ENCODE results near the gene COPS8.

Gene COPS8

GRCh38 chr2:237097911-237098702, 12.4 kb downstream of the COPS8 start:
- no peak for DNase-seq (ENCODE audit: low read depth)

GRCh38 chr2:237099804-237100203, 14.1 kb downstream of the COPS8 start:
- DNase-seq (ENCODE audit: low read depth), result no peak

- DNase-seq (ENCODE audit: low read depth), result no peak
Measured at GRCh38 chr2:237101118-237101979, 15.7 kb downstream of the COPS8 start.

- no peak for DNase-seq (ENCODE audit: low read depth)
Measured at GRCh38 chr2:237102428-237102827, 16.7 kb downstream of the COPS8 start.

GRCh38 chr2:237109421-237109934, 23.8 kb downstream of the COPS8 start:
- no peak for DNase-seq (ENCODE audit: low read depth)

- no peak for DNase-seq (ENCODE audit: low read depth)
Measured at GRCh38 chr2:237113026-237113795, 27.5 kb downstream of the COPS8 start.

GRCh38 chr2:237115870-237116269, 30.2 kb downstream of the COPS8 start:
- DNase-seq (ENCODE audit: low read depth), result no peak

- DNase-seq (ENCODE audit: low read depth), result no peak
Measured at GRCh38 chr2:237116431-237116830, 30.7 kb downstream of the COPS8 start.

- no peak for DNase-seq (ENCODE audit: low read depth)
Measured at GRCh38 chr2:237118025-237118424, 32.3 kb downstream of the COPS8 start.

GRCh38 chr2:237118561-237119155, 33.0 kb downstream of the COPS8 start:
- DNase-seq (ENCODE audit: low read depth), result no peak

GRCh38 chr2:237120916-237121315, 35.2 kb downstream of the COPS8 start:
- no peak for DNase-seq (ENCODE audit: low read depth)

GRCh38 chr2:237121321-237121720, 35.6 kb downstream of the COPS8 start:
- no peak for DNase-seq (ENCODE audit: low read depth)

GRCh38 chr2:237122214-237122666, 36.6 kb downstream of the COPS8 start:
- peak; percentile 7 for DNase-seq (ENCODE audit: low read depth)

GRCh38 chr2:237124820-237125219, 39.1 kb downstream of the COPS8 start:
- no peak for DNase-seq (ENCODE audit: low read depth)

- no peak for DNase-seq (ENCODE audit: low read depth)
Measured at GRCh38 chr2:237125967-237126366, 40.3 kb downstream of the COPS8 start.

- DNase-seq (ENCODE audit: low read depth), result no peak
Measured at GRCh38 chr2:237126519-237127174, 41.0 kb downstream of the COPS8 start.

GRCh38 chr2:237128026-237128703, 42.5 kb downstream of the COPS8 start:
- DNase-seq (ENCODE audit: low read depth), result no peak

- DNase-seq (ENCODE audit: low read depth), result no peak
Measured at GRCh38 chr2:237128845-237129592, 43.3 kb downstream of the COPS8 start.

- no peak for DNase-seq (ENCODE audit: low read depth)
Measured at GRCh38 chr2:237129625-237130263, 44.1 kb downstream of the COPS8 start.

All from activated T-helper 1 cell treated with Interleukin-2 at 50 U/mL for 16 hours (primary cell).